Esophagus squamous epithelium (tissue), 5 donors: ENCODE measurements around the gene LIN9. TPM values are rescaled to one million over a fixed set of nuclear protein-coding genes. Genes with fewer than 3 reads are reported as not detected.

ENCODE experiments used
- DNase-seq: peaks from one replicate; lab custom pipeline; 2025; lab: John Stamatoyannopoulos, UW
- H3K27ac ChIP-seq, 4 donors: fragments of 200-600 bp; sonication (generic); one replicate each; pipeline ENCODE4 v1.5.1; 2016 to 2019; ENCODE audit warnings: mild to moderate bottlenecking in 1 of 4
- H3K27me3 ChIP-seq, 4 donors: fragments of 200-600 bp; sonication (generic); 1 replicate in 3 of 4; 2 replicates in 1 of 4; pipeline versions ENCODE4 v1.5.1 to v1.6.0; 2017 to 2021; ENCODE audit warnings: antibody characterized with exemption in 1 of 4
- H3K36me3 ChIP-seq, 3 donors: fragments of 200-600 bp; sonication (generic); one replicate each; pipeline ENCODE4 v1.5.1; 2016 to 2019
- H3K4me1 ChIP-seq, 3 donors: fragments of 200-600 bp; sonication (generic); one replicate each; pipeline ENCODE4 v1.5.1; 2017 to 2019
- H3K4me3 ChIP-seq, 4 donors: fragments of 200-600 bp; sonication (generic); 1 replicate in 3 of 4; 2 replicates in 1 of 4; pipeline ENCODE4 v1.5.1; 2016 to 2019; ENCODE audit warnings: mild to moderate bottlenecking in 2 of 4, moderate library complexity in 1 of 4
- H3K9me3 ChIP-seq, 3 donors: fragments of 200-600 bp; sonication (generic); one replicate each; pipeline ENCODE4 v1.5.1; 2016 to 2019
- POLR2A ChIP-seq, 4 donors: fragments of 450-650 bp; IDR thresholded peaks; one replicate each; pipeline ENCODE4 v1.6.1; 2017; ENCODE audit warnings: antibody characterized with exemption in 4 of 4, mild to moderate bottlenecking in 4 of 4, moderate library complexity in 3 of 4
- WGBS, 2 donors: methylation state at CpG; one replicate each; pipeline ENCODE4 v1.1.5; 2018; 5-methylcytosine and 5-hydroxymethylcytosine counted together
- intact Hi-C: fragments of 100-400 bp; cut with DNase I; formaldehyde crosslinking; loops from one replicate; pipeline ENCODE4 v1.15.0; 2022
- total RNA-seq, 4 donors: library from RNA; depleted of rRNA; stranded (reverse); fragments of >200 nt; gene quantifications; one replicate each; pipeline ENCODE4 v1.1.0, GENCODE V29; 2016
- TF ChIP-seq, protein P1 (sequence below), 6 experiments: fragments of 450-650 bp in 4 of 6; fragments of 200-600 bp in 2 of 6; sonication (generic) in 2 of 6; IDR thresholded peaks; one replicate each; pipeline ENCODE4 v1.5.1; 2016 to 2019; ENCODE audit warnings: antibody characterized with exemption in 6 of 6, mild to moderate bottlenecking in 4 of 6, moderate library complexity in 4 of 6
- donor health status: DM: yes; HTN: yes; CAD: no.

LIN9 gene
- total RNA-seq, 4 donors from 2014 or later: 2.2 to 7.2 (median 4.6) TPM

DNA sequence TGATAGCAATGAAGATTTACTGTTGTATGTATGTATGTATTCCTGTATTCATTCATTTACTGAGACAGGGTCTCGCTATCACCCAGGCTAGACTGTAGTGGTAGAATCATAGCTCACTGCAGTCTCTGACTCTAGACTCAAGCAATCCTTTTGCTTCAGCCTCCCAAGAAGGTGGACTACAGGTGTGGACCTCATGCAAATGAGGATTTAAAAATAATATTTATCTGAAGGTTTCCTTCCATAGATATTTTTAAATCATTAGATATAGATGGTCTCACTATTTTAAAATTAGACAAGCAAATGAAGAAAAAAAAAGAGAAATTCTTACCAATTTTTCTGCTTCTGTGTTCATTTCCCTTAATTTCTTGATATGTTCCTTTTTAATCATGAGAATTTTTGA is 58.5 kb downstream of the LIN9 start:
- no peak for TF ChIP-seq POLR2A (IDR thresholded peaks at IDR 0.05)
- TF ChIP-seq, protein P1, sequence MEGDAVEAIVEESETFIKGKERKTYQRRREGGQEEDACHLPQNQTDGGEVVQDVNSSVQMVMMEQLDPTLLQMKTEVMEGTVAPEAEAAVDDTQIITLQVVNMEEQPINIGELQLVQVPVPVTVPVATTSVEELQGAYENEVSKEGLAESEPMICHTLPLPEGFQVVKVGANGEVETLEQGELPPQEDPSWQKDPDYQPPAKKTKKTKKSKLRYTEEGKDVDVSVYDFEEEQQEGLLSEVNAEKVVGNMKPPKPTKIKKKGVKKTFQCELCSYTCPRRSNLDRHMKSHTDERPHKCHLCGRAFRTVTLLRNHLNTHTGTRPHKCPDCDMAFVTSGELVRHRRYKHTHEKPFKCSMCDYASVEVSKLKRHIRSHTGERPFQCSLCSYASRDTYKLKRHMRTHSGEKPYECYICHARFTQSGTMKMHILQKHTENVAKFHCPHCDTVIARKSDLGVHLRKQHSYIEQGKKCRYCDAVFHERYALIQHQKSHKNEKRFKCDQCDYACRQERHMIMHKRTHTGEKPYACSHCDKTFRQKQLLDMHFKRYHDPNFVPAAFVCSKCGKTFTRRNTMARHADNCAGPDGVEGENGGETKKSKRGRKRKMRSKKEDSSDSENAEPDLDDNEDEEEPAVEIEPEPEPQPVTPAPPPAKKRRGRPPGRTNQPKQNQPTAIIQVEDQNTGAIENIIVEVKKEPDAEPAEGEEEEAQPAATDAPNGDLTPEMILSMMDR (IDR thresholded peaks at IDR 0.05): no peak
- no peaks in the 10 kb centered on the region for H3K9me3 ChIP-seq
- no peak for DNase-seq
- no peak overlapping the region for H3K4me3 ChIP-seq
- 88 to 95% methylated on average over 1 of the region's 1 CpG for WGBS, 2 donors
- H3K36me3 ChIP-seq: peaks cover 0 to 15% (median 0%) of the 10 kb centered on the region in 3 donors
- intact Hi-C loops: no loop called here
- H3K4me1 ChIP-seq: no peaks in the 10 kb centered on the region
- no peaks in the 10 kb centered on the region for H3K27me3 ChIP-seq
- H3K27ac ChIP-seq: no peak overlapping the region

- Histone ChIP-seq H3K4me3 (no peak overlapping the region), H3K27me3 (no peaks in the 10 kb centered on the region), H3K9me3 (no peaks in the 10 kb centered on the region), H3K36me3 (peaks cover 0 to 24% (median 0%) of the 10 kb centered on the region in 3 donors), H3K4me1 (no peaks in the 10 kb centered on the region), H3K27ac (no peak overlapping the region)
- WGBS, 2 donors: 63 to 78% methylated on average over 3 of the region's 3 CpGs
- intact Hi-C loops: no loop called here
- TF ChIP-seq, protein P1 (IDR thresholded peaks at IDR 0.05): no peak
- TF ChIP-seq POLR2A (IDR thresholded peaks at IDR 0.05): no peak
- no peak for DNase-seq
Observed at GRCh38 chr1:226248796-226249195, 60.2 kb downstream of the LIN9 start.

- H3K36me3 ChIP-seq: peaks cover 0 to 24% (median 0%) of the 10 kb centered on the region in 3 donors
- H3K9me3 ChIP-seq: no peaks in the 10 kb centered on the region
- TF ChIP-seq, protein P1 (IDR thresholded peaks at IDR 0.05): no peak
- H3K27ac ChIP-seq: no peak overlapping the region
- intact Hi-C loops: no loop called here
- no peaks in the 10 kb centered on the region for H3K4me1 ChIP-seq
- no peak overlapping the region for H3K4me3 ChIP-seq
- 16 to 32% methylated on average over 2 of the region's 2 CpGs for WGBS, 2 donors
- DNase-seq: no peak
- no peaks in the 10 kb centered on the region for H3K27me3 ChIP-seq
Observed at GRCh38 chr1:226248091-226248490, 60.9 kb downstream of the LIN9 start.

- H3K27me3 ChIP-seq: no peaks in the 10 kb centered on the region
- WGBS, 2 donors: 97 to 99% methylated on average over 3 of the region's 3 CpGs
- H3K27ac ChIP-seq: no peak overlapping the region
- H3K9me3 ChIP-seq: no peaks in the 10 kb centered on the region
- intact Hi-C loops: no loop called here
- no peak for DNase-seq
- peaks cover 0 to 28% (median 0%) of the 10 kb centered on the region in 3 donors for H3K36me3 ChIP-seq
- TF ChIP-seq, protein P1 (IDR thresholded peaks at IDR 0.05): no peak
- no peak for TF ChIP-seq POLR2A (IDR thresholded peaks at IDR 0.05)
- H3K4me1 ChIP-seq: no peaks in the 10 kb centered on the region
- no peak overlapping the region for H3K4me3 ChIP-seq
Observed at GRCh38 chr1:226239421-226239820, 69.5 kb downstream of the LIN9 start.

DNA sequence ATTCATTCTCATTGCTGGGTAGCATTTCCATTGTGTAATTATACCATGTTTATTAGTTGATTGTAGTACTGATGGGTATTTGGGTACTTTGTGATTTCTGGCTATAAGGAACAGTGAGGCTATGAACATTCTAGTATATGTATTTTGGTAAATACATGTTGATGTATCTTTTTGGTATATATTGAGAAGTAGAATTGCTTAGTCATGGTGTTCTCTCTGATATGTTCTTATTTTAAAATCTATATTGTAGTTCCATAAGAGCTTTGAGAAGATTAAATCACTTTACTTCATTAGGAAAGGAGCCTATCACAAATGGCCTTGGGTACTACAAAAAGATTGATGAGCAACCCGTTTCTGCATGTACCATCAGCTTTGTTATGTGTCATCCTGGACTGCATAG is 72.1 kb downstream of the LIN9 start:
- intact Hi-C loops: no loop called here
- WGBS, 2 donors: 75 to 83% methylated on average over 1 of the region's 1 CpG
- Histone ChIP-seq H3K4me3 (no peak overlapping the region), H3K27ac (no peak overlapping the region), H3K4me1 (no peaks in the 10 kb centered on the region), H3K27me3 (no peaks in the 10 kb centered on the region), H3K36me3 (peaks cover 0 to 44% (median 0%) of the 10 kb centered on the region in 3 donors), H3K9me3 (no peaks in the 10 kb centered on the region)
- no peak for TF ChIP-seq POLR2A (IDR thresholded peaks at IDR 0.05)
- TF ChIP-seq, protein P1 (IDR thresholded peaks at IDR 0.05): no peak
- no peak for DNase-seq
